ENCODE results near the gene TTN.

- TF ChIP-seq POLR2A (IDR thresholded peaks at IDR 0.05; ENCODE audit: low read length) (no peak), GATA1 (IDR thresholded peaks at IDR 0.05; ENCODE audit: low read depth, low read length) (no peak)
Observed at GRCh38 chr2:178855151-178855550, 47.9 kb upstream of the TTN start.

All from erythroblast (primary cell).